SK-N-SH (cell line): ENCODE results near the gene AP5B1. TPM values are rescaled to one million over a fixed set of nuclear protein-coding genes. Genes with fewer than 3 reads are reported as not detected.

Experiments used
- CTCF ChIA-PET: fragments of 300-600, 350-600 bp; formaldehyde crosslinking; extraction: SDS; loops from one replicate; lab custom pipeline; 2021; lab: Yijun Ruan, JAX
- POLR2A ChIA-PET: fragments of 350-600 bp; sonication (Branson Sonifier 250); formaldehyde crosslinking; extraction: SDS; loops from one replicate; lab custom pipeline; 2020; ENCODE audit warnings: antibody characterized with exemption, inconsistent platforms; lab: Yijun Ruan, JAX
- DNase-seq: peaks from one replicate; pipeline ENCODE4 v3.0.0; 2012
- H2AFZ ChIP-seq: fragments of 200-600 bp; sonication (generic); 2 replicates; pipeline ENCODE4 v1.8.1; 2016; ENCODE audit warnings: antibody characterized with exemption, mild to moderate bottlenecking, low read depth
- H3F3A ChIP-seq: fragments of 200-600 bp; sonication (generic); replicated peaks from 2 replicates; pipeline ENCODE3; 2016; ENCODE audit warnings: antibody characterized with exemption, mild to moderate bottlenecking; ENCODE audit not compliant: insufficient read depth
- H3K27ac ChIP-seq, 2 experiments: fragments of 200-500 bp in 1 of 2; fragments of 200-600 bp in 1 of 2; sonication (Bioruptor generic) in 1 of 2; sonication (generic), shearing (Covaris generic) in 1 of 2; 2 replicates each; pipeline versions ENCODE4 v1.5.1 to v1.6.1; 2014 to 2016; ENCODE audit warnings: low read depth in 2 of 2, inconsistent platforms in 1 of 2, low read length in 1 of 2, mild to moderate bottlenecking in 1 of 2, mixed read lengths in 1 of 2
- H3K27me3 ChIP-seq: fragments of 200-600 bp; sonication (generic), shearing (Covaris generic); 2 replicates; pipeline ENCODE4 v1.6.1; 2016; ENCODE audit warnings: mixed run types; ENCODE audit not compliant: insufficient read depth
- H3K36me3 ChIP-seq, 2 experiments: fragments of 200-500 bp in 1 of 2; fragments of 200-600 bp in 1 of 2; sonication (Bioruptor generic) in 1 of 2; sonication (generic) in 1 of 2; replicated peaks in 1 of 2; 2 replicates each; pipeline versions ENCODE3 to v1.5.1; 2014 to 2016; ENCODE audit warnings: low read length in 1 of 2, mild to moderate bottlenecking in 1 of 2; ENCODE audit not compliant: insufficient read depth in 2 of 2, control insufficient read depth in 1 of 2
- H3K4me1 ChIP-seq, 2 experiments: fragments of 200-500 bp in 1 of 2; fragments of 200-600 bp in 1 of 2; sonication (Bioruptor generic) in 1 of 2; sonication (generic), shearing (Covaris generic) in 1 of 2; 2 replicates each; pipeline versions ENCODE4 v1.5.1 to v1.6.1; 2014 to 2016; ENCODE audit warnings: low read depth in 1 of 2, low read length in 1 of 2, mixed run types in 1 of 2; ENCODE audit not compliant: insufficient read depth in 2 of 2, control insufficient read depth in 1 of 2
- H3K4me2 ChIP-seq: fragments of 200-600 bp; sonication (generic), shearing (Covaris generic); 2 replicates; pipeline ENCODE4 v1.6.1; 2017; ENCODE audit warnings: mixed run types
- H3K4me3 ChIP-seq, 2 experiments: fragments of 200-500 bp in 1 of 2; fragments of 200-600 bp in 1 of 2; sonication (Bioruptor generic) in 1 of 2; sonication (generic), shearing (Covaris generic) in 1 of 2; 2 replicates each; pipeline versions ENCODE4 v1.5.1 to v1.8.1; 2014 to 2016; ENCODE audit warnings: low read depth in 2 of 2, inconsistent platforms in 1 of 2, low read length in 1 of 2, mild to moderate bottlenecking in 1 of 2, mixed read lengths in 1 of 2, moderate library complexity in 1 of 2
- H3K79me2 ChIP-seq: fragments of 200-600 bp; sonication (generic); 2 replicates; pipeline ENCODE4 v1.8.1; 2017; ENCODE audit warnings: mild to moderate bottlenecking; ENCODE audit not compliant: insufficient read depth
- H3K9ac ChIP-seq: fragments of 200-600 bp; sonication (generic); 2 replicates; pipeline ENCODE4 v1.6.1; 2017; ENCODE audit warnings: mixed run types
- H3K9me2 ChIP-seq: fragments of 200-600 bp; sonication (generic); 2 replicates; pipeline ENCODE4 v1.6.1; 2017; ENCODE audit warnings: mixed run types
- H3K9me3 ChIP-seq: fragments of 200-600 bp; sonication (generic); 2 replicates; pipeline ENCODE4 v1.6.1; 2017; ENCODE audit warnings: mixed run types, mild to moderate bottlenecking, moderate library complexity
- H4K20me1 ChIP-seq: fragments of 200-600 bp; sonication (generic); 2 replicates; pipeline ENCODE4 v1.6.1; 2017; ENCODE audit warnings: mild to moderate bottlenecking, mixed run types; ENCODE audit not compliant: insufficient read depth
- CHD2 ChIP-seq: fragments of 150-350 bp; IDR thresholded peaks from 2 replicates; pipeline ENCODE4 v1.6.1; 2018; ENCODE audit warnings: low read length; ENCODE audit not compliant: partially characterized antibody
- ELF1 ChIP-seq: IDR thresholded peaks from 2 replicates; pipeline ENCODE4 v1.4.0; 2012
- FOXJ3 ChIP-seq: sonication (generic); formaldehyde crosslinking; IDR thresholded peaks from 2 replicates; pipeline ENCODE4 v1.5.1; 2020; ENCODE audit warnings: mild to moderate bottlenecking, missing genetic modification reagents
- FOXM1 ChIP-seq: IDR thresholded peaks from 2 replicates; pipeline ENCODE4 v1.4.0; 2012; ENCODE audit warnings: low read depth, mild to moderate bottlenecking
- GABPA ChIP-seq: IDR thresholded peaks from 2 replicates; pipeline ENCODE4 v1.4.0; 2012; ENCODE audit warnings: low read depth, mild to moderate bottlenecking
- JUND ChIP-seq: IDR thresholded peaks from 2 replicates; pipeline ENCODE4 v1.4.0; 2012
- MEF2A ChIP-seq: IDR thresholded peaks from 2 replicates; pipeline ENCODE4 v1.4.0; 2012; ENCODE audit warnings: low read depth, borderline replicate concordance
- MXI1 ChIP-seq: IDR thresholded peaks from 2 replicates; pipeline ENCODE4 v1.6.1; 2012; ENCODE audit warnings: mild to moderate bottlenecking, low read depth, low read length, improper control_type of control experiment
- NRF1 ChIP-seq: IDR thresholded peaks from 2 replicates; pipeline ENCODE4 v1.6.1; 2012; ENCODE audit warnings: low read depth, mild to moderate bottlenecking, low read length
- RAD21 ChIP-seq: IDR thresholded peaks from 2 replicates; pipeline ENCODE4 v1.6.1; 2012; ENCODE audit warnings: mild to moderate bottlenecking, low read length
- RCOR1 ChIP-seq: fragments of 150-350 bp; IDR thresholded peaks from 2 replicates; pipeline ENCODE4 v1.6.1; 2017; ENCODE audit warnings: antibody characterized with exemption, low read length
- RXRA ChIP-seq: IDR thresholded peaks from 2 replicates; pipeline ENCODE4 v1.4.0; 2012; ENCODE audit warnings: low read depth, mild to moderate bottlenecking, borderline replicate concordance
- SIN3A ChIP-seq: IDR thresholded peaks from 2 replicates; pipeline ENCODE4 v1.6.1; 2012; ENCODE audit warnings: low read depth, mild to moderate bottlenecking, low read length, moderate library complexity, borderline replicate concordance
- YY1 ChIP-seq: IDR thresholded peaks from 2 replicates; pipeline ENCODE4 v1.4.0; 2012; ENCODE audit warnings: low read depth, mild to moderate bottlenecking
- WGBS: methylation state at CpG from one replicate; pipeline ENCODE4 v1.1.6; 2017; ENCODE audit warnings: low lambda C conversion rate; 5-methylcytosine and 5-hydroxymethylcytosine counted together
- polyA plus RNA-seq, 3 experiments: library from polyadenylated mRNA; depleted of rRNA; stranded (reverse); fragments of >200 nt; gene quantifications; 2 replicates each; pipeline ENCODE4 v1.2.3, GENCODE V29; 2012
- TF ChIP-seq, protein P1 (sequence below): fragments of 200-600 bp; sonication (generic); IDR thresholded peaks from 2 replicates; pipeline ENCODE4 v1.6.1; 2017; ENCODE audit warnings: antibody characterized with exemption, mild to moderate bottlenecking, moderate library complexity
- TF ChIP-seq, protein P2 (sequence below): IDR thresholded peaks from 2 replicates; pipeline ENCODE4 v1.4.0; 2012; ENCODE audit warnings: low read depth, borderline replicate concordance
- TF ChIP-seq, protein P3 (sequence below): IDR thresholded peaks from 2 replicates; pipeline ENCODE4; 2012

AP5B1 gene
- polyA plus RNA-seq, 1 of the 3 experiments (the other 2 are of a cell fraction): 3.8 TPM

DNA sequence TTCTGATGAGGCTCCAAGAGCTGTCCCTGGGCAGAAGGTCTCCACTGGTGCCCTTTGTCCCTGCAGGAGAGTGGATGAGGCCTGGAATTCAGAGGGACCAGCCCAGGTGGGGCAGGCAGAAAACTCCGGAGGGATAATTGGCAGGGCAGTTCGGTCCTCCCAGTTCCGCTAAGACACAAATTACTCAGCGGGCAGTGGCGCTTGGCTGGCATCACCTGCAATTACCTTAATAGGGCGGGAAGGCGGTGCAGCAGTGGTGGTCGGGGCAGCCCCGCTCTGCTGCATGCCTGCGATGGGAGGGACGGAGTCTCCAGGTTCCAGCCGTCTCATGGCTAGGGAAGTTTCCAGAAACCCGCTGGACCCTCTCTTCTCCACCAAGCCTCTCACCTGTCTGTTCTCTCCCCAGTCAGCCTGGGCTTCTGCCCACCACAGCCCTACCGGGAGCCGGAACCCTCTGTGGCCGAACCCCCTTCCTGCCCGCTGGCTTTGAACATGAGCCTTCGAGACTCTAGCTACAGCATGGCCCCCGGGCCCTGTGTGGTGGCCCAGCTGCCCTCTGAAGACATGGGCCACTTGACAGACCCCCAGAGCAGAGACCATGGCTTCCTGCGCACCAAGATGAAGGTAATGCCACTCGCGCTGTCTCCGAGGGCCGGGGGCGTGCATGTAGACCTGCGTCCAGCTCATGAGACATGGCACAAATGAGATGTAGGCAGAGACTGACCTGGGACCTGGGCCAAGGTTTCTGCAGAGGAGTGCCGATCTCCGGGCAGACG, 13.0 kb upstream of the AP5B1 start:
- Histone ChIP-seq H3K9me2 (no peaks in the 10 kb centered on the region), H4K20me1 (no peaks in the 10 kb centered on the region), H3K9ac (no peak overlapping the region), H3K4me1 (no peaks in the 10 kb centered on the region; a peak in 1 of 4 replicates), H3K4me3 (no peak overlapping the region), H3F3A (no peaks in the 10 kb centered on the region), H3K4me2 (no peak overlapping the region), H3K9me3 (no peaks in the 10 kb centered on the region), H3K36me3 (no peaks in the 10 kb centered on the region), H2AFZ (no peak overlapping the region), H3K27me3 (peaks cover 9% of the 10 kb centered on the region), H3K27ac (no peak overlapping the region), H3K79me2 (no peaks in the 10 kb centered on the region)
- no peak for TF ChIP-seq RCOR1
- TF ChIP-seq RAD21: no peak
- no peak for TF ChIP-seq GABPA
- TF ChIP-seq FOXM1: no peak
- CTCF ChIA-PET: interaction anchor here (0.7 to 19.1 kb wide), 4 partner anchors 12 to 196 kb away, joined by 3 to 152 read pairs (median 4); partner anchors contain the start of gene AP5B1
- POLR2A ChIA-PET: no interaction called here
- DNase-seq: peak; percentile 26
- 75% methylated on average over 14 of the region's 29 CpGs for WGBS

DNA sequence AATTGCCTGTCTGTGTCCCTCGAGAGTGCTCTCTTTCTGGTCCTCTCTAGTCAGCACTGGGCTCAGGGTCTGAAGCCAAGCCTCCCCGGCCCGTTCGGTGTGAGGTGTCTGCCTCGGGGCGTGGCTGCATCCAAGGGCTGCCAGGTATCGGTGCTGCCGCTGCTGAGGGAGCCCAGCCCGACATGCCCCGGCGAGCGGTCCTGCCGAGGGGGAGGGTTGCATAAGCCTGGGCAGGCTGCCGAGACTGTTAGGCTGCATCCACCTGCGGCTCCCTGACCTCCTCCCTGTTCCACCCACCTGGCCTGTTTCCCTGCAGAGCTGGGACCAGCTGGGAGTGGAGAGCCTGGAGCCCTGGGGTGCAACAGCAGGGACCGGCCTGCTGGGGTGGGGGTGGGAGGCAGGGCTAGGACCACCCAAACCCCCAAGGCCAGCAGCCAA, 12.4 kb upstream of the AP5B1 start:
- Histone ChIP-seq H4K20me1 (no peaks in the 10 kb centered on the region), H2AFZ (no peak overlapping the region), H3K27ac (no peak overlapping the region), H3K36me3 (no peaks in the 10 kb centered on the region), H3K4me3 (no peak overlapping the region), H3K4me2 (no peak overlapping the region), H3K79me2 (no peaks in the 10 kb centered on the region), H3K4me1 (no peaks in the 10 kb centered on the region; a peak in 1 of 4 replicates), H3K9me3 (no peaks in the 10 kb centered on the region), H3K9me2 (no peaks in the 10 kb centered on the region), H3K9ac (no peak overlapping the region), H3K27me3 (peaks cover 16% of the 10 kb centered on the region), H3F3A (no peaks in the 10 kb centered on the region)
- TF ChIP-seq, protein P1, sequence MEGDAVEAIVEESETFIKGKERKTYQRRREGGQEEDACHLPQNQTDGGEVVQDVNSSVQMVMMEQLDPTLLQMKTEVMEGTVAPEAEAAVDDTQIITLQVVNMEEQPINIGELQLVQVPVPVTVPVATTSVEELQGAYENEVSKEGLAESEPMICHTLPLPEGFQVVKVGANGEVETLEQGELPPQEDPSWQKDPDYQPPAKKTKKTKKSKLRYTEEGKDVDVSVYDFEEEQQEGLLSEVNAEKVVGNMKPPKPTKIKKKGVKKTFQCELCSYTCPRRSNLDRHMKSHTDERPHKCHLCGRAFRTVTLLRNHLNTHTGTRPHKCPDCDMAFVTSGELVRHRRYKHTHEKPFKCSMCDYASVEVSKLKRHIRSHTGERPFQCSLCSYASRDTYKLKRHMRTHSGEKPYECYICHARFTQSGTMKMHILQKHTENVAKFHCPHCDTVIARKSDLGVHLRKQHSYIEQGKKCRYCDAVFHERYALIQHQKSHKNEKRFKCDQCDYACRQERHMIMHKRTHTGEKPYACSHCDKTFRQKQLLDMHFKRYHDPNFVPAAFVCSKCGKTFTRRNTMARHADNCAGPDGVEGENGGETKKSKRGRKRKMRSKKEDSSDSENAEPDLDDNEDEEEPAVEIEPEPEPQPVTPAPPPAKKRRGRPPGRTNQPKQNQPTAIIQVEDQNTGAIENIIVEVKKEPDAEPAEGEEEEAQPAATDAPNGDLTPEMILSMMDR: no peak
- no peak for TF ChIP-seq ELF1
- no peak for TF ChIP-seq YY1
- no peak for TF ChIP-seq SIN3A
- TF ChIP-seq JUND: no peak
- TF ChIP-seq, protein P2, sequence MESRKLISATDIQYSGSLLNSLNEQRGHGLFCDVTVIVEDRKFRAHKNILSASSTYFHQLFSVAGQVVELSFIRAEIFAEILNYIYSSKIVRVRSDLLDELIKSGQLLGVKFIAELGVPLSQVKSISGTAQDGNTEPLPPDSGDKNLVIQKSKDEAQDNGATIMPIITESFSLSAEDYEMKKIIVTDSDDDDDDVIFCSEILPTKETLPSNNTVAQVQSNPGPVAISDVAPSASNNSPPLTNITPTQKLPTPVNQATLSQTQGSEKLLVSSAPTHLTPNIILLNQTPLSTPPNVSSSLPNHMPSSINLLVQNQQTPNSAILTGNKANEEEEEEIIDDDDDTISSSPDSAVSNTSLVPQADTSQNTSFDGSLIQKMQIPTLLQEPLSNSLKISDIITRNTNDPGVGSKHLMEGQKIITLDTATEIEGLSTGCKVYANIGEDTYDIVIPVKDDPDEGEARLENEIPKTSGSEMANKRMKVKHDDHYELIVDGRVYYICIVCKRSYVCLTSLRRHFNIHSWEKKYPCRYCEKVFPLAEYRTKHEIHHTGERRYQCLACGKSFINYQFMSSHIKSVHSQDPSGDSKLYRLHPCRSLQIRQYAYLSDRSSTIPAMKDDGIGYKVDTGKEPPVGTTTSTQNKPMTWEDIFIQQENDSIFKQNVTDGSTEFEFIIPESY: no peak
- TF ChIP-seq MXI1: no peak
- TF ChIP-seq, protein P3, sequence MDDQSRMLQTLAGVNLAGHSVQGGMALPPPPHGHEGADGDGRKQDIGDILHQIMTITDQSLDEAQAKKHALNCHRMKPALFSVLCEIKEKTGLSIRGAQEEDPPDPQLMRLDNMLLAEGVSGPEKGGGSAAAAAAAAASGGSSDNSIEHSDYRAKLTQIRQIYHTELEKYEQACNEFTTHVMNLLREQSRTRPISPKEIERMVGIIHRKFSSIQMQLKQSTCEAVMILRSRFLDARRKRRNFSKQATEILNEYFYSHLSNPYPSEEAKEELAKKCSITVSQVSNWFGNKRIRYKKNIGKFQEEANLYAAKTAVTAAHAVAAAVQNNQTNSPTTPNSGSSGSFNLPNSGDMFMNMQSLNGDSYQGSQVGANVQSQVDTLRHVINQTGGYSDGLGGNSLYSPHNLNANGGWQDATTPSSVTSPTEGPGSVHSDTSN: no peak
- no peak for TF ChIP-seq RXRA
- no peak for TF ChIP-seq NRF1
- TF ChIP-seq FOXM1: no peak
- TF ChIP-seq FOXJ3 (CRISPR knock-in tag): no peak
- TF ChIP-seq MEF2A: no peak
- no peak for TF ChIP-seq CHD2
- CTCF ChIA-PET: interaction anchor here (3.0 to 19.1 kb wide), 3 partner anchors 12 to 25 kb away, joined by 7 to 152 read pairs (median 43); partner anchors contain the start of gene AP5B1
- 90% methylated on average over 6 of the region's 16 CpGs for WGBS
- DNase-seq: peak; percentile 25
- POLR2A ChIA-PET: no interaction called here
